ENCODE results near the gene ZNF556.

- no peak for TF ChIP-seq EZH2 (IDR thresholded peaks at IDR 0.05; ENCODE audit: low read length)
- TF ChIP-seq CTCF (optimal IDR thresholded peaks at IDR 0.05 in 1 of 3, IDR thresholded peaks at IDR 0.05 in 1 of 3, conservative IDR thresholded peaks at IDR 0.05 in 1 of 3; ENCODE audit: extremely low read depth in 1 of 3, insufficient read depth in 2 of 3, low read length in 3 of 3), result no peak
Measured at GRCh38 chr19:2852598-2852997, 14.5 kb upstream of the ZNF556 start.
